ENCODE data around the gene CCNE1. TPM values are rescaled to one million over a fixed set of nuclear protein-coding genes. Genes with fewer than 3 reads are reported as not detected.
"Not testable (repeated sequence)": the region's sequence is repeated elsewhere in the genome, so short reads cannot be mapped to it uniquely, and the experiment has no call there.

Gene CCNE1
- total RNA-seq, 1 experiment from 2014 or later = 12.0 TPM

- DNase-seq (ENCODE audit: low spot score) = no peak
- POLR2A ChIA-PET (ENCODE audit: low non-redundant PET) = no interaction called here
- BruUV-seq (replicated peaks) = no TSS peak
- H3K27ac ChIP-seq (ENCODE audit: low read depth, low read length, poor library complexity, severe bottlenecking) = no peak overlapping the region
- no peak overlapping the region for H3K4me3 ChIP-seq (ENCODE audit: low read depth, low read length, poor library complexity, severe bottlenecking)
- no peaks in the 10 kb centered on the region for H3K27me3 ChIP-seq (replicated peaks; ENCODE audit: insufficient read depth, low read depth, low read length, poor library complexity)
- CTCF ChIA-PET = no interaction called here
- no peaks in the 10 kb centered on the region for H3K4me1 ChIP-seq (ENCODE audit: insufficient read depth, low read length, poor library complexity, severe bottlenecking)
- TF ChIP-seq CTCF (conservative IDR thresholded peaks at IDR 0.05; ENCODE audit: low read depth, low read length) (no peak), EZH2 (IDR thresholded peaks at IDR 0.05; ENCODE audit: borderline replicate concordance, low read depth, low read length, poor library complexity, severe bottlenecking) (no peak)
- no peaks in the 10 kb centered on the region for H3K9me3 ChIP-seq (ENCODE audit: low read depth, low read length, poor library complexity, severe bottlenecking)
- intact Hi-C loops (cut with micrococcal nuclease; ENCODE audit: unreplicated experiment) = no loop called here
- H3K36me3 ChIP-seq (ENCODE audit: insufficient read depth, low read length, poor library complexity, severe bottlenecking) = no peaks in the 10 kb centered on the region
Observed at GRCh38 chr19:29793116-29793727, 18.6 kb upstream of the CCNE1 start.

- H3K4me1 ChIP-seq (ENCODE audit: insufficient read depth, low read length, poor library complexity, severe bottlenecking); intact Hi-C loops (cut with micrococcal nuclease; ENCODE audit: unreplicated experiment); DNase-seq (ENCODE audit: low spot score); H3K9me3 ChIP-seq (ENCODE audit: low read depth, low read length, poor library complexity, severe bottlenecking); H3K36me3 ChIP-seq (ENCODE audit: insufficient read depth, low read length, poor library complexity, severe bottlenecking); H3K4me3 ChIP-seq (ENCODE audit: low read depth, low read length, poor library complexity, severe bottlenecking); H3K27me3 ChIP-seq (replicated peaks; ENCODE audit: insufficient read depth, low read depth, low read length, poor library complexity); CTCF ChIA-PET; BruUV-seq (replicated peaks); H3K27ac ChIP-seq (ENCODE audit: low read depth, low read length, poor library complexity, severe bottlenecking); POLR2A ChIA-PET (ENCODE audit: low non-redundant PET): not testable (repeated sequence)
Observed at GRCh38 chr19:29794490-29794889, 17.3 kb upstream of the CCNE1 start.

- H3K4me3 ChIP-seq (ENCODE audit: low read depth, low read length, poor library complexity, severe bottlenecking) = no peak overlapping the region
- no peaks in the 10 kb centered on the region for H3K36me3 ChIP-seq (ENCODE audit: insufficient read depth, low read length, poor library complexity, severe bottlenecking)
- no peak for DNase-seq (ENCODE audit: low spot score)
- no peak overlapping the region for H3K27ac ChIP-seq (ENCODE audit: low read depth, low read length, poor library complexity, severe bottlenecking)
- intact Hi-C loops (cut with micrococcal nuclease; ENCODE audit: unreplicated experiment) = no loop called here
- H3K27me3 ChIP-seq (replicated peaks; ENCODE audit: insufficient read depth, low read depth, low read length, poor library complexity) = no peaks in the 10 kb centered on the region
- BruUV-seq (replicated peaks) = no TSS peak
- POLR2A ChIA-PET (ENCODE audit: low non-redundant PET) = no interaction called here
- CTCF ChIA-PET = interaction anchor here (0.6 kb wide), 1 partner anchor 9 kb away, joined by 3 read pairs; no protein-coding TSS in a partner anchor
- TF ChIP-seq CTCF (conservative IDR thresholded peaks at IDR 0.05; ENCODE audit: low read depth, low read length) (no peak), EZH2 (IDR thresholded peaks at IDR 0.05; ENCODE audit: borderline replicate concordance, low read depth, low read length, poor library complexity, severe bottlenecking) (no peak)
- no peaks in the 10 kb centered on the region for H3K9me3 ChIP-seq (ENCODE audit: low read depth, low read length, poor library complexity, severe bottlenecking)
- H3K4me1 ChIP-seq (ENCODE audit: insufficient read depth, low read length, poor library complexity, severe bottlenecking) = no peaks in the 10 kb centered on the region
Observed at GRCh38 chr19:29795461-29796172, 16.2 kb upstream of the CCNE1 start.

All from A673 (cell line).